HepG2 (cell line): Measurements from ENCODE around the gene RTF1. TPM values are rescaled to one million over a fixed set of nuclear protein-coding genes. Genes with fewer than 3 reads are reported as not detected.

ENCODE experiments used
- DMTF1 ChIP-seq: sonication (generic); formaldehyde crosslinking; IDR thresholded peaks from 2 replicates; pipeline ENCODE4 v1.4.0; 2020; ENCODE audit warnings: mild to moderate bottlenecking, missing genetic modification reagents
- FOXP1 ChIP-seq, 2 experiments: fragments of 450-650 bp in 1 of 2; IDR thresholded peaks; 2 replicates each; pipeline ENCODE4 v1.6.1; 2017 to 2018; ENCODE audit warnings: antibody characterized with exemption in 1 of 2
- GZF1 ChIP-seq: sonication (generic); formaldehyde crosslinking; IDR thresholded peaks from 2 replicates; pipeline ENCODE4 v1.5.1; 2020; ENCODE audit warnings: mild to moderate bottlenecking, missing genetic modification reagents
- IRX3 ChIP-seq: sonication (generic); formaldehyde crosslinking; IDR thresholded peaks from 2 replicates; pipeline ENCODE4 v1.8.1; 2023; ENCODE audit warnings: mild to moderate bottlenecking, low read depth, missing genetic modification reagents, borderline replicate concordance
- KMT2B ChIP-seq: IDR thresholded peaks from 2 replicates; pipeline ENCODE4 v1.6.1; 2016; ENCODE audit warnings: missing genetic modification reagents, missing compliant biosample characterization
- MAZ ChIP-seq, 2 experiments: sonication (generic) in 1 of 2; formaldehyde crosslinking in 1 of 2; IDR thresholded peaks; 2 replicates each; pipeline versions ENCODE4 v1.5.0 to v1.6.1; 2012 to 2020; ENCODE audit warnings: low read depth in 2 of 2, mild to moderate bottlenecking in 2 of 2, borderline replicate concordance in 1 of 2, improper control_type of control experiment in 1 of 2, low read length in 1 of 2, missing genetic modification reagents in 1 of 2, moderate library complexity in 1 of 2
- NFIB ChIP-seq: sonication (generic); formaldehyde crosslinking; IDR thresholded peaks from 2 replicates; pipeline ENCODE4 v1.9.0; 2021; ENCODE audit warnings: missing genetic modification reagents, mild to moderate bottlenecking, borderline replicate concordance
- PHF21A ChIP-seq: sonication (generic); formaldehyde crosslinking; IDR thresholded peaks from 2 replicates; pipeline ENCODE4 v1.5.0; 2020; ENCODE audit warnings: mild to moderate bottlenecking, missing genetic modification reagents
- PLRG1 ChIP-seq: fragments of 450-650 bp; conservative IDR thresholded peaks from 2 replicates; pipeline ENCODE4 v1.6.1; 2016
- RAD21 ChIP-seq: fragments of 450-650 bp; formaldehyde crosslinking; IDR thresholded peaks from 2 replicates; pipeline ENCODE4 v1.5.0; 2020; ENCODE audit warnings: mild to moderate bottlenecking
- SALL1 ChIP-seq: sonication (generic); formaldehyde crosslinking; IDR thresholded peaks from 2 replicates; pipeline ENCODE4 v1.8.0; 2022; ENCODE audit warnings: mild to moderate bottlenecking, missing genetic modification reagents
- SSRP1 ChIP-seq: IDR thresholded peaks from 2 replicates; pipeline ENCODE4 v1.6.1; 2016; ENCODE audit warnings: control low read depth
- XRCC5 ChIP-seq: fragments of 200-400 bp; formaldehyde crosslinking; optimal IDR thresholded peaks from 2 replicates; pipeline ENCODE3; 2017; ENCODE audit warnings: mild to moderate bottlenecking, low read length
- ZBTB10 ChIP-seq: sonication (generic); formaldehyde crosslinking; IDR thresholded peaks from 2 replicates; pipeline ENCODE4 v1.4.0; 2020; ENCODE audit warnings: missing genetic modification reagents, borderline replicate concordance
- ZNF136 ChIP-seq: sonication (generic); formaldehyde crosslinking; IDR thresholded peaks from 2 replicates; pipeline ENCODE4 v1.8.1; 2022; ENCODE audit warnings: low read depth, mild to moderate bottlenecking, moderate library complexity, missing genetic modification reagents
- ZNF503 ChIP-seq: sonication (generic); formaldehyde crosslinking; IDR thresholded peaks from 2 replicates; pipeline ENCODE4 v1.4.0; 2020; ENCODE audit warnings: missing genetic modification reagents
- ZNF713 ChIP-seq: sonication (generic); formaldehyde crosslinking; IDR thresholded peaks from 2 replicates; pipeline ENCODE4 v1.4.0; 2020; ENCODE audit warnings: mild to moderate bottlenecking, missing genetic modification reagents
- ZNF746 ChIP-seq: sonication (generic); formaldehyde crosslinking; IDR thresholded peaks from 2 replicates; pipeline ENCODE4 v1.8.0; 2022; ENCODE audit warnings: mild to moderate bottlenecking, missing genetic modification reagents
- polyA plus RNA-seq, 8 experiments: library from polyadenylated mRNA; depleted of rRNA in 3 of 8; stranded (reverse) in 7 of 8; unstranded in 1 of 8; fragments of >200 nt; fragmentation: Illumina TruSeq in 4 of 8; extraction: Trizol in 4 of 8; gene quantifications; 2 replicates each; pipeline versions ENCODE4 v1.2.1 to v1.2.3, GENCODE V29; 2011 to 2016; ENCODE audit warnings: low read depth in 4 of 8, missing spikeins in 1 of 8, mixed read lengths in 1 of 8; ENCODE audit not compliant: insufficient read depth in 1 of 8
- total RNA-seq, 5 experiments: library from RNA; depleted of rRNA; stranded (reverse); fragments of >200 nt; fragmentation: Illumina TruSeq; extraction: Trizol; gene quantifications; 2 replicates each; pipeline ENCODE4 v1.2.3, GENCODE V29; 2016; ENCODE audit warnings: low read depth in 1 of 5
- TF ChIP-seq, protein P1 (sequence below): sonication (generic); formaldehyde crosslinking; IDR thresholded peaks from 2 replicates; pipeline ENCODE4 v1.5.0; 2020; ENCODE audit warnings: missing genetic modification reagents, mild to moderate bottlenecking, borderline replicate concordance

Gene RTF1
- total and polyA plus RNA-seq, 2 of the 13 experiments (the other 11 are each of a cell fraction or from before 2014, with no cell fraction given), result 13.9 to 17.9 TPM

- TF ChIP-seq ZNF746 (CRISPR knock-in tag), result no peak
- no peak for TF ChIP-seq FOXP1 (IDR thresholded peaks at IDR 0.05)
- TF ChIP-seq FOXP1 (CRISPR knock-in tag; IDR thresholded peaks at IDR 0.05), result no peak
- TF ChIP-seq SALL1 (CRISPR knock-in tag), result no peak
- TF ChIP-seq ZNF503, result no peak
- no peak for TF ChIP-seq PHF21A (CRISPR knock-in tag)
- TF ChIP-seq ZNF136 (CRISPR knock-in tag), result no peak
- peak; percentile 33; the same call in 1 of the 2 replicates for TF ChIP-seq KMT2B (CRISPR knock-in tag)
- no peak for TF ChIP-seq PLRG1
- no peak for TF ChIP-seq ZNF713
- no peak for TF ChIP-seq NFIB (CRISPR knock-in tag)
- no peak for TF ChIP-seq GZF1 (CRISPR knock-in tag)
- TF ChIP-seq, protein P1, sequence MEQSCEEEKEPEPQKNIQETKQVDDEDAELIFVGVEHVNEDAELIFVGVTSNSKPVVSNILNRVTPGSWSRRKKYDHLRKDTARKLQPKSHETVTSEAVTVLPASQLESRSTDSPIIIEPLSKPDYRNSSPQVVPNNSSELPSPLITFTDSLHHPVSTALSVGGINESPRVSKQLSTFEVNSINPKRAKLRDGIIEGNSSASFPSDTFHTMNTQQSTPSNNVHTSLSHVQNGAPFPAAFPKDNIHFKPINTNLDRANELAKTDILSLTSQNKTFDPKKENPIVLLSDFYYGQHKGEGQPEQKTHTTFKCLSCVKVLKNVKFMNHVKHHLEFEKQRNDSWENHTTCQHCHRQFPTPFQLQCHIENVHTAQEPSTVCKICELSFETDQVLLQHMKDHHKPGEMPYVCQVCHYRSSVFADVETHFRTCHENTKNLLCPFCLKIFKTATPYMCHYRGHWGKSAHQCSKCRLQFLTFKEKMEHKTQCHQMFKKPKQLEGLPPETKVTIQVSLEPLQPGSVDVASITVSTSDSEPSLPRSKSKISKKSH (CRISPR knock-in tag), result 0 out of 2 replicates have a peak, but pooled peaks have one; percentile 35
- TF ChIP-seq DMTF1 (CRISPR knock-in tag), result no peak
- no peak; the same call in 1 of the 2 replicates for TF ChIP-seq RAD21 (CRISPR knock-in tag)
- TF ChIP-seq XRCC5, result no peak
- no peak for TF ChIP-seq SSRP1
- 0 out of 2 replicates have a peak, but pooled peaks have one; percentile 3 for TF ChIP-seq ZBTB10
- no peak for TF ChIP-seq IRX3 (CRISPR knock-in tag)
- TF ChIP-seq MAZ (IDR thresholded peaks at IDR 0.05; ENCODE audit: borderline replicate concordance, low read depth, low read length), result no peak
- 0 out of 2 replicates have a peak, but pooled peaks have one; percentile 4 for TF ChIP-seq MAZ (CRISPR knock-in tag; IDR thresholded peaks at IDR 0.05; ENCODE audit: low read depth)
These were observed 712 bp downstream of the RTF1 start (continued) for GRCh38 chr15:41417418-41418195.
